ENCODE results near the gene PTPA.
"Not testable (repeated sequence)": the region's sequence is repeated elsewhere in the genome, so short reads cannot be mapped to it uniquely, and the experiment has no call there.

The PTPA gene

GRCh38 chr9:129156163-129156562 is 44.9 kb downstream of the PTPA start:
- ChIA-PET CTCF (no interaction called here), POLR2A (no interaction called here)
- DNase-seq (ENCODE audit: extremely low spot score): no peak
- TF ChIP-seq SUZ12 (IDR thresholded peaks at IDR 0.05) (no peak), L3MBTL2 (conservative IDR thresholded peaks at IDR 0.05) (no peak), FOXK2 (IDR thresholded peaks at IDR 0.05) (no peak), ZNF384 (IDR thresholded peaks at IDR 0.05) (no peak), ELF4 (IDR thresholded peaks at IDR 0.05) (no peak), CTBP1 (IDR thresholded peaks at IDR 0.05; ENCODE audit: borderline replicate concordance) (no peak), FOXM1 (IDR thresholded peaks at IDR 0.05; ENCODE audit: borderline replicate concordance) (no peak), SP1 (IDR thresholded peaks at IDR 0.05) (no peak), ARNT (IDR thresholded peaks at IDR 0.05) (no peak), NFRKB (IDR thresholded peaks at IDR 0.05) (no peak), TARDBP (IDR thresholded peaks at IDR 0.05) (no peak), BHLHE40 (IDR thresholded peaks at IDR 0.05; ENCODE audit: borderline replicate concordance) (no peak), LEF1 (IDR thresholded peaks at IDR 0.05; ENCODE audit: borderline replicate concordance) (no peak), FOXA1 (IDR thresholded peaks at IDR 0.05) (no peak), PKNOX1 (IDR thresholded peaks at IDR 0.05) (no peak), HDGF (IDR thresholded peaks at IDR 0.05; ENCODE audit: borderline replicate concordance) (no peak)

GRCh38 chr9:129160712-129161533 is 49.7 kb downstream of the PTPA start:
- no peak for DNase-seq (ENCODE audit: extremely low spot score)
- ChIA-PET CTCF (interaction anchor here (0.5 to 0.8 kb wide), 3 partner anchors 16 to 629 kb away, joined by 3 to 4 read pairs (median 3); no protein-coding TSS in a partner anchor), POLR2A (no interaction called here)
- no peak for TF ChIP-seq PKNOX1 (IDR thresholded peaks at IDR 0.05)

GRCh38 chr9:129161534-129161837 is 50.3 kb downstream of the PTPA start:
- CTCF ChIA-PET: interaction anchor here (0.6 to 0.8 kb wide), 2 partner anchors 17 to 629 kb away, joined by 3 to 4 read pairs; no protein-coding TSS in a partner anchor
- POLR2A ChIA-PET: no interaction called here
- DNase-seq (ENCODE audit: extremely low spot score): no peak
- TF ChIP-seq BHLHE40 (IDR thresholded peaks at IDR 0.05; ENCODE audit: borderline replicate concordance) (no peak), NFRKB (IDR thresholded peaks at IDR 0.05) (no peak), SUZ12 (IDR thresholded peaks at IDR 0.05) (no peak), SP1 (IDR thresholded peaks at IDR 0.05) (no peak), FOXM1 (IDR thresholded peaks at IDR 0.05; ENCODE audit: borderline replicate concordance) (no peak), ARNT (IDR thresholded peaks at IDR 0.05) (no peak), ELF4 (IDR thresholded peaks at IDR 0.05) (no peak), PKNOX1 (IDR thresholded peaks at IDR 0.05) (no peak), FOXK2 (IDR thresholded peaks at IDR 0.05) (no peak), FOXA1 (IDR thresholded peaks at IDR 0.05) (no peak), ZNF384 (IDR thresholded peaks at IDR 0.05) (no peak), CTBP1 (IDR thresholded peaks at IDR 0.05; ENCODE audit: borderline replicate concordance) (no peak), TARDBP (IDR thresholded peaks at IDR 0.05) (no peak), L3MBTL2 (conservative IDR thresholded peaks at IDR 0.05) (no peak), HDGF (IDR thresholded peaks at IDR 0.05; ENCODE audit: borderline replicate concordance) (no peak), LEF1 (IDR thresholded peaks at IDR 0.05; ENCODE audit: borderline replicate concordance) (no peak)

- DNase-seq (ENCODE audit: extremely low spot score): no peak
- ChIA-PET POLR2A (no interaction called here), CTCF (no interaction called here)
- TF ChIP-seq L3MBTL2 (conservative IDR thresholded peaks at IDR 0.05) (no peak), BHLHE40 (IDR thresholded peaks at IDR 0.05; ENCODE audit: borderline replicate concordance) (no peak), LEF1 (IDR thresholded peaks at IDR 0.05; ENCODE audit: borderline replicate concordance) (no peak), ELF4 (IDR thresholded peaks at IDR 0.05) (no peak), ARNT (IDR thresholded peaks at IDR 0.05) (no peak), ZNF384 (IDR thresholded peaks at IDR 0.05) (no peak), CTBP1 (IDR thresholded peaks at IDR 0.05; ENCODE audit: borderline replicate concordance) (no peak), FOXK2 (IDR thresholded peaks at IDR 0.05) (no peak), TARDBP (IDR thresholded peaks at IDR 0.05) (no peak), FOXA1 (IDR thresholded peaks at IDR 0.05) (no peak), FOXM1 (IDR thresholded peaks at IDR 0.05; ENCODE audit: borderline replicate concordance) (no peak), PKNOX1 (IDR thresholded peaks at IDR 0.05) (no peak), NFRKB (IDR thresholded peaks at IDR 0.05) (no peak), SP1 (IDR thresholded peaks at IDR 0.05) (no peak), HDGF (IDR thresholded peaks at IDR 0.05; ENCODE audit: borderline replicate concordance) (no peak)
These were observed 51.4 kb downstream of the PTPA start for GRCh38 chr9:129162497-129163197.

GRCh38 chr9:129163198-129163670 is 52.0 kb downstream of the PTPA start:
- POLR2A ChIA-PET: interaction anchor here (3.5 kb wide), 1 partner anchor 11 kb away, joined by 14 read pairs; no protein-coding TSS in a partner anchor
- CTCF ChIA-PET; DNase-seq (ENCODE audit: extremely low spot score): not testable (repeated sequence)
